ENCODE results near the gene EMCN.

- TF ChIP-seq SP1 (IDR thresholded peaks at IDR 0.05) (no peak), ZNF384 (IDR thresholded peaks at IDR 0.05) (no peak), LEF1 (IDR thresholded peaks at IDR 0.05; ENCODE audit: borderline replicate concordance) (no peak), FOXM1 (IDR thresholded peaks at IDR 0.05; ENCODE audit: borderline replicate concordance) (no peak)
Observed at GRCh38 chr4:100372432-100372831, 145.4 kb downstream of the EMCN start.

Measured in HEK293T (cell line).